Right atrium auricular region (tissue), 2 donors: ENCODE measurements around the gene TMPRSS11D. TPM values are rescaled to one million over a fixed set of nuclear protein-coding genes. Genes with fewer than 3 reads are reported as not detected.

Source experiments
- DNase-seq: peaks from one replicate; pipeline ENCODE4 v3.0.0-alpha.2; 2019; ENCODE audit warnings: low spot score
- H3K27ac ChIP-seq, 2 donors: fragments of 200-600 bp; sonication (generic); 1 replicate in 1 of 2; 2 replicates in 1 of 2; pipeline ENCODE4 v1.5.1; 2016 to 2019
- H3K27me3 ChIP-seq, 2 donors: fragments of 200-600 bp; sonication (generic); one replicate each; pipeline versions ENCODE4 v1.5.1 to v1.6.0; 2017 to 2019
- H3K36me3 ChIP-seq: fragments of 200-600 bp; sonication (generic); one replicate; pipeline ENCODE4 v1.5.1; 2016
- H3K4me1 ChIP-seq, 2 donors: fragments of 200-600 bp; sonication (generic); one replicate each; pipeline versions ENCODE4 v1.5.1 to v1.6.0; 2017 to 2019
- H3K4me3 ChIP-seq, 2 donors: fragments of 200-600 bp; sonication (generic); 1 replicate in 1 of 2; 2 replicates in 1 of 2; pipeline ENCODE4 v1.5.1; 2017 to 2019; ENCODE audit warnings: mild to moderate bottlenecking in 1 of 2, moderate library complexity in 1 of 2
- H3K9me3 ChIP-seq, 2 donors: fragments of 200-600 bp; sonication (generic); one replicate each; pipeline ENCODE4 v1.5.1; 2019
- total RNA-seq, 2 donors: library from RNA; depleted of rRNA; stranded (reverse); fragments of >200 nt; gene quantifications; one replicate each; pipeline ENCODE4 v1.1.0, GENCODE V29; 2016
- TF ChIP-seq, protein P1 (sequence below), 2 donors: fragments of 200-600 bp; sonication (generic); IDR thresholded peaks; one replicate each; pipeline ENCODE4 v1.5.1; 2019; ENCODE audit warnings: antibody characterized with exemption in 2 of 2

The TMPRSS11D gene
- total RNA-seq, 2 donors from 2014 or later, result not detected

DNA sequence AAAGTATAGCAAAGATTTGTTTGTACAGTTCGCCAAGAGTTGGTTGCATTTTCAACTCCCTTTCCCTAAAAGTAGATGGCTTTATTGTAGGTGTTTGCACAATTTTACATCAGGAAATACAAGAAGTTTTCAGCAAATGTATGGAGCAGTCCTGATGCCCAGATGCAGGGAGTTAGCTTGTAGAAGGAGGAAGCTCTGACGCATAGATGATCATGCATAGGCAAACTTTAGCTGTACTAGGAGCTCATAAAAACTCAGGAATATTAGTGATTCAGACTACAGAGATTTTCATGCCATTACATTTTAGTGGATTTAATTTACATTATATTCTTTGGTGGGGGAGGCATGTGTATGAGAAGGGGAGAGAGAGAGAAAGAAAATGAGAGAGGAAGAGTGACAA lies 62.9 kb downstream of the TMPRSS11D start:
- no peaks in the 10 kb centered on the region for H3K9me3 ChIP-seq
- no peaks in the 10 kb centered on the region for H3K27me3 ChIP-seq
- TF ChIP-seq, protein P1, sequence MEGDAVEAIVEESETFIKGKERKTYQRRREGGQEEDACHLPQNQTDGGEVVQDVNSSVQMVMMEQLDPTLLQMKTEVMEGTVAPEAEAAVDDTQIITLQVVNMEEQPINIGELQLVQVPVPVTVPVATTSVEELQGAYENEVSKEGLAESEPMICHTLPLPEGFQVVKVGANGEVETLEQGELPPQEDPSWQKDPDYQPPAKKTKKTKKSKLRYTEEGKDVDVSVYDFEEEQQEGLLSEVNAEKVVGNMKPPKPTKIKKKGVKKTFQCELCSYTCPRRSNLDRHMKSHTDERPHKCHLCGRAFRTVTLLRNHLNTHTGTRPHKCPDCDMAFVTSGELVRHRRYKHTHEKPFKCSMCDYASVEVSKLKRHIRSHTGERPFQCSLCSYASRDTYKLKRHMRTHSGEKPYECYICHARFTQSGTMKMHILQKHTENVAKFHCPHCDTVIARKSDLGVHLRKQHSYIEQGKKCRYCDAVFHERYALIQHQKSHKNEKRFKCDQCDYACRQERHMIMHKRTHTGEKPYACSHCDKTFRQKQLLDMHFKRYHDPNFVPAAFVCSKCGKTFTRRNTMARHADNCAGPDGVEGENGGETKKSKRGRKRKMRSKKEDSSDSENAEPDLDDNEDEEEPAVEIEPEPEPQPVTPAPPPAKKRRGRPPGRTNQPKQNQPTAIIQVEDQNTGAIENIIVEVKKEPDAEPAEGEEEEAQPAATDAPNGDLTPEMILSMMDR (IDR thresholded peaks at IDR 0.05), result no peak
- DNase-seq, result no peak
- H3K4me3 ChIP-seq, result no peak overlapping the region
- H3K36me3 ChIP-seq, result no peaks in the 10 kb centered on the region
- no peaks in the 10 kb centered on the region for H3K4me1 ChIP-seq
- H3K27ac ChIP-seq, result no peak overlapping the region

GRCh38 chr4:67810011-67810410 lies 73.8 kb downstream of the TMPRSS11D start:
- TF ChIP-seq, protein P1 (IDR thresholded peaks at IDR 0.05), result no peak
- Histone ChIP-seq H3K9me3 (peaks cover under 1 to 6% of the 10 kb centered on the region in 2 donors), H3K27ac (no peak overlapping the region), H3K27me3 (no peaks in the 10 kb centered on the region), H3K4me1 (no peaks in the 10 kb centered on the region), H3K36me3 (no peaks in the 10 kb centered on the region), H3K4me3 (no peak overlapping the region)
- no peak for DNase-seq

GRCh38 chr4:67809502-67809901 lies 74.3 kb downstream of the TMPRSS11D start:
- Histone ChIP-seq H3K9me3 (peaks cover 0 to 4% of the 10 kb centered on the region in 2 donors), H3K4me1 (no peaks in the 10 kb centered on the region), H3K27ac (no peak overlapping the region), H3K4me3 (no peak overlapping the region), H3K27me3 (no peaks in the 10 kb centered on the region), H3K36me3 (no peaks in the 10 kb centered on the region)
- DNase-seq, result no peak
- TF ChIP-seq, protein P1 (IDR thresholded peaks at IDR 0.05), result no peak

DNA sequence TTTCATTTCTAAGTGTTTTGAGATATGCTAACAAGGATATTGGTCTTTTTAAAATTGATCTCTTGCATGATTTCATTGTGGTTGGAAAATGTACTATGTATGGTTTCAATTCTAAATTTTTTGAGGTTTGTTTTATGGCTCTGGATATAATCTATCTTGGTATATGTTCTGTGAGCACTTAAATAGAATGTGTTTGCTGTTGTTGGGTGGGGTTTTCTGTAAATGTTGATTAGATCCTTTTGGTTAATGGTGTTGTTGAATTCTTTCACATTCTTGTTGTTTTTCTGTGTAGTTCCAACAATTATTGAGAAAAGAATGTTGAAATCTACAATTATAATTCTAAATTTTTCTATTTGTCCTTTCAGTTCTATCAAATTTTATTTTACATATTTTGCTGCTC lies 87.0 kb downstream of the TMPRSS11D start:
- no peaks in the 10 kb centered on the region for H3K36me3 ChIP-seq
- DNase-seq, result no peak
- H3K4me3 ChIP-seq, result no peak overlapping the region
- H3K27ac ChIP-seq, result no peak overlapping the region
- H3K4me1 ChIP-seq, result no peaks in the 10 kb centered on the region
- no peaks in the 10 kb centered on the region for H3K9me3 ChIP-seq
- TF ChIP-seq, protein P1 (IDR thresholded peaks at IDR 0.05), result no peak
- no peaks in the 10 kb centered on the region for H3K27me3 ChIP-seq

GRCh38 chr4:67790721-67791120 lies 93.1 kb downstream of the TMPRSS11D start:
- DNase-seq, result no peak
- H3K9me3 ChIP-seq, result no peaks in the 10 kb centered on the region
- TF ChIP-seq, protein P1 (IDR thresholded peaks at IDR 0.05), result no peak
- no peaks in the 10 kb centered on the region for H3K4me1 ChIP-seq
- H3K27me3 ChIP-seq, result no peaks in the 10 kb centered on the region
- no peak overlapping the region for H3K4me3 ChIP-seq
- H3K36me3 ChIP-seq, result no peaks in the 10 kb centered on the region
- H3K27ac ChIP-seq, result no peak overlapping the region

GRCh38 chr4:67787311-67787710 lies 96.5 kb downstream of the TMPRSS11D start:
- TF ChIP-seq, protein P1 (IDR thresholded peaks at IDR 0.05), result no peak
- Histone ChIP-seq H3K36me3 (no peaks in the 10 kb centered on the region), H3K4me3 (no peak overlapping the region), H3K9me3 (no peaks in the 10 kb centered on the region), H3K27me3 (no peaks in the 10 kb centered on the region), H3K4me1 (no peaks in the 10 kb centered on the region), H3K27ac (no peak overlapping the region)
- DNase-seq, result no peak
